Type B pancreatic cell (in vitro differentiated cells): ENCODE results near the gene PPEF1. TPM values are rescaled to one million over a fixed set of nuclear protein-coding genes. Genes with fewer than 3 reads are reported as not detected.

Source experiments
- DNase-seq: peaks from one replicate; pipeline ENCODE4 v3.0.0; 2021; ENCODE audit warnings: mixed read lengths; ENCODE audit not compliant: unreplicated experiment; ENCODE audit errors: extremely low spot score
- H3K27ac Mint-ChIP-seq: 2 replicates; pipeline ENCODE4 v1.8.0; 2021; ENCODE audit warnings: mild to moderate bottlenecking, mixed read lengths
- H3K27me3 Mint-ChIP-seq: 2 replicates; pipeline ENCODE4 v1.8.0; 2021; ENCODE audit warnings: mixed read lengths
- H3K36me3 Mint-ChIP-seq: 2 replicates; pipeline ENCODE4 v1.8.0; 2021; ENCODE audit warnings: mixed read lengths
- H3K4me1 Mint-ChIP-seq: one replicate; pipeline ENCODE4 v1.8.0; 2021; ENCODE audit warnings: mixed read lengths; ENCODE audit not compliant: unreplicated experiment
- H3K4me3 Mint-ChIP-seq: 2 replicates; pipeline ENCODE4 v1.8.0; 2021; ENCODE audit warnings: mild to moderate bottlenecking, mixed read lengths
- H3K9me3 Mint-ChIP-seq: 2 replicates; pipeline ENCODE4 v1.8.0; 2021; ENCODE audit warnings: mixed read lengths
- total RNA-seq: library from RNA; stranded (reverse); gene quantifications from 2 replicates; pipeline ENCODE4 v1.2.1, GENCODE V29; 2021; ENCODE audit warnings: low replicate concordance
- TF ChIP-seq, protein P1 (sequence below): fragments of 200-600 bp; sonication (generic); conservative IDR thresholded peaks from 2 replicates; pipeline ENCODE4 v1.5.0; 2021; ENCODE audit warnings: antibody characterized with exemption, mild to moderate bottlenecking

PPEF1 gene
- total RNA-seq, 1 donor from 2014 or later: 1.6 TPM

DNA sequence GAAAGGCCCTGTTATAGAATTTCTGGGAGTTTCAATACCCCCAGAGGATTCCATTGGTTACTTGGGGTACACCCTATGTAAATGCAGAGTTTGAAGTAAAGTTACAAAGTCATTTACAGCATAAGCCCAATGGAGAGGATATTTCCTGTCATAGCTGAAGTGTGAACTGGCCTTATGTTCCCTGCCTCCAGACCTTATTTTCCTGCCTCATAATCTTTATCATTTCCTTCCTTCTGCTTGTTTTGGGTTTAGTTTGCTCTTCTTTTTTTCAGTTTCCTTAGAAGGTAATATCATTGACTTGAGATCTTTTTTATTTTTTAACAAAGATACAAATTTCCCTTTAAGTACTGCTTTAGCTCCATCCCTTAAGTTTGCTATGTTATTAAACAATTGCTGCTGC lies 85.4 kb downstream of the PPEF1 start:
- DNase-seq: no peak
- Mint-ChIP-seq H3K36me3 (no peaks in the 10 kb centered on the region), H3K27me3 (no peaks in the 10 kb centered on the region), H3K4me3 (no peak overlapping the region), H3K9me3 (no peaks in the 10 kb centered on the region), H3K4me1 (no peaks in the 10 kb centered on the region), H3K27ac (no peak overlapping the region)
- TF ChIP-seq, protein P1, sequence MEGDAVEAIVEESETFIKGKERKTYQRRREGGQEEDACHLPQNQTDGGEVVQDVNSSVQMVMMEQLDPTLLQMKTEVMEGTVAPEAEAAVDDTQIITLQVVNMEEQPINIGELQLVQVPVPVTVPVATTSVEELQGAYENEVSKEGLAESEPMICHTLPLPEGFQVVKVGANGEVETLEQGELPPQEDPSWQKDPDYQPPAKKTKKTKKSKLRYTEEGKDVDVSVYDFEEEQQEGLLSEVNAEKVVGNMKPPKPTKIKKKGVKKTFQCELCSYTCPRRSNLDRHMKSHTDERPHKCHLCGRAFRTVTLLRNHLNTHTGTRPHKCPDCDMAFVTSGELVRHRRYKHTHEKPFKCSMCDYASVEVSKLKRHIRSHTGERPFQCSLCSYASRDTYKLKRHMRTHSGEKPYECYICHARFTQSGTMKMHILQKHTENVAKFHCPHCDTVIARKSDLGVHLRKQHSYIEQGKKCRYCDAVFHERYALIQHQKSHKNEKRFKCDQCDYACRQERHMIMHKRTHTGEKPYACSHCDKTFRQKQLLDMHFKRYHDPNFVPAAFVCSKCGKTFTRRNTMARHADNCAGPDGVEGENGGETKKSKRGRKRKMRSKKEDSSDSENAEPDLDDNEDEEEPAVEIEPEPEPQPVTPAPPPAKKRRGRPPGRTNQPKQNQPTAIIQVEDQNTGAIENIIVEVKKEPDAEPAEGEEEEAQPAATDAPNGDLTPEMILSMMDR: no peak

DNA sequence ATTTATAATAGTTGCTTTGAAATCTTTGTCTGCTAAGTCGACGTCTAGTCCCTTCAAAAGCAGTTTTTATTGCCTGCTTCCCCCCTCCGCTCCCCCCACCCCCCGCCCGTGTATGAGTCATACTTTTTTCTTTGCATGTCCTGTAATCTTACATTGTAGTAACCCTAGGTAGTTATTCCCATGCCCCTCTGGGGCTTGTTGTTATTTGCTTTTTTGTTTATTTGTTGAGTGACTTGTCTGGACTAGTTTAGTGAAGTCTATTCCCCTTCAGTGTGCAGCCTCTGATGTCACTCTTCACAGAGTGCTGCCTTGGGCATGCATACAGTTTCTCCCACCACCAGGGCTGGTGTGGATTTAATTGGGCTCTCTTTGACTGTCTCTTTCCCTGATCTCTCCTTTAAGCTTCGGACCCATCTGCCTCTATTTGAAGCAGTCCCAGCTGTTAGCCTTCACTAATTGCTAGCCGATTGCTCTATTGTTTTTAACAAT lies 86.2 kb downstream of the PPEF1 start:
- Mint-ChIP-seq H3K9me3 (no peaks in the 10 kb centered on the region), H3K27me3 (no peaks in the 10 kb centered on the region), H3K36me3 (no peaks in the 10 kb centered on the region), H3K4me3 (no peak overlapping the region), H3K4me1 (no peaks in the 10 kb centered on the region), H3K27ac (peak overlapping the region; percentile 65)
- no peak for DNase-seq
- TF ChIP-seq, protein P1: peak; percentile 52

DNA sequence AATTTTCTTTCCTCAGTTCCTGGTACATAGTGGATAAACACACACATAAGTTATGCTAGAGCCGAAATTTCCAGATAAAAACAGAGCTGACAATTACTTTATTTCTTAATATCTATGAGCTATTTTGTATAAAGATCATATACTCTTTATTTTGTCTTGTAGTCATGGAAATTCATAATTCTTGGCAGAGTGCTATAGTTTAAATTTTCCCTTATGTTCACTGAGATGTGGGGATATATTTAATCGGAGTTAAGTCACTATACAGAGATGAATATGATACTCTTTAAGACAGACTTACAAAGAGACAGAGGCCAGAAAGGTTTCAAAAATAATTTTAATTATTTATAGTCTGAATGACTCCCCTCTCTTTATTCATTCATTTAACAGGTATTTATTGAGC lies 89.7 kb downstream of the PPEF1 start:
- no peaks in the 10 kb centered on the region for H3K9me3 Mint-ChIP-seq
- TF ChIP-seq, protein P1: no peak

DNA sequence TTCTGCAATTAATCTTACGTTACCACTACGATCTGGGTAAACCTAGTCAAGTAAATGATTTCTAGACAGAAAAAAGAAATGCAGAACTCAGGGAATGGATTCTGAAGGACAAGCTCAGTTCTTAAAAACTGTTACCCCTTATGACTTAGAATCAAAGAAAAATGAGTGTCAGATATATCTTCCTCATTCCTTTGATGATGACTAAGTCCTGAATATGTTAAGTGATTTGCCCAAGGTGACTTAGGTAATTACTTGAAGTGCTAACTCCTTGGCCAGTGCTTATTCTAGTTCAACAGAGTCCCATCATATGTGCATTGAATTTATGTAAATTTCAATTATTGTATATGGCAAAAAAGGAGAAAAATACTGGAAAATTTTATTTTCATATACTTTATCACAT lies 92.5 kb downstream of the PPEF1 start:
- DNase-seq: no peak
- Mint-ChIP-seq H3K9me3 (peaks cover 4% of the 10 kb centered on the region), H3K36me3 (no peaks in the 10 kb centered on the region), H3K27ac (no peak overlapping the region), H3K4me3 (no peak overlapping the region), H3K27me3 (no peaks in the 10 kb centered on the region), H3K4me1 (no peaks in the 10 kb centered on the region)
- TF ChIP-seq, protein P1: no peak

More for the DNA sequence above, 89.7 kb downstream of the PPEF1 start:
- Mint-ChIP-seq H3K4me3 (no peak overlapping the region), H3K27me3 (no peaks in the 10 kb centered on the region), H3K4me1 (no peaks in the 10 kb centered on the region), H3K36me3 (no peaks in the 10 kb centered on the region), H3K27ac (no peak overlapping the region)
- no peak for DNase-seq

DNA sequence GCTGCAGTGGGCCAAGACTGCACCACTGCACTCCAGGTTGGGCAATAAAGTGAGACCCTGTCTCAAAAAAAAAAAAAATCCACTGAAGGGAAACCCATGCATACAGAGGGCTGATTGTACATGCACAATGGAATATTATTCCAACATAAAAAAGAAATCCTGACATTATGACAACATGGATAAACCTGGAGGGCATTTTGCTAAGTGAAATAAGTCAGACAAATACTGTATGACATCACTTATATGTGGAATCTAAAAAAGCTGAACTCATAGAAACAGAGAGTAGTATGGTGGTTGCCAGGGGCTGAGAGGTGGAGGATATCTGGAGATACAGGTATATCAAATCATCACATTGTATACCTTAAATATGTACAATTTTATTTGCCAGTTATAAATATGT lies 102.2 kb downstream of the PPEF1 start:
- no peaks in the 10 kb centered on the region for H3K36me3 Mint-ChIP-seq
- no peaks in the 10 kb centered on the region for H3K4me1 Mint-ChIP-seq
- peaks cover 7% of the 10 kb centered on the region for H3K9me3 Mint-ChIP-seq

More for the DNA sequence above, 102.2 kb downstream of the PPEF1 start:
- TF ChIP-seq, protein P1: no peak
- H3K4me3 Mint-ChIP-seq: no peak overlapping the region
- no peak for DNase-seq
- no peak overlapping the region for H3K27ac Mint-ChIP-seq
- H3K27me3 Mint-ChIP-seq: no peaks in the 10 kb centered on the region
